ENCODE results near the gene SYK.

GRCh38 chr9:90767523-90768100, 34.0 kb upstream of the SYK start:
- TF ChIP-seq, protein P1, sequence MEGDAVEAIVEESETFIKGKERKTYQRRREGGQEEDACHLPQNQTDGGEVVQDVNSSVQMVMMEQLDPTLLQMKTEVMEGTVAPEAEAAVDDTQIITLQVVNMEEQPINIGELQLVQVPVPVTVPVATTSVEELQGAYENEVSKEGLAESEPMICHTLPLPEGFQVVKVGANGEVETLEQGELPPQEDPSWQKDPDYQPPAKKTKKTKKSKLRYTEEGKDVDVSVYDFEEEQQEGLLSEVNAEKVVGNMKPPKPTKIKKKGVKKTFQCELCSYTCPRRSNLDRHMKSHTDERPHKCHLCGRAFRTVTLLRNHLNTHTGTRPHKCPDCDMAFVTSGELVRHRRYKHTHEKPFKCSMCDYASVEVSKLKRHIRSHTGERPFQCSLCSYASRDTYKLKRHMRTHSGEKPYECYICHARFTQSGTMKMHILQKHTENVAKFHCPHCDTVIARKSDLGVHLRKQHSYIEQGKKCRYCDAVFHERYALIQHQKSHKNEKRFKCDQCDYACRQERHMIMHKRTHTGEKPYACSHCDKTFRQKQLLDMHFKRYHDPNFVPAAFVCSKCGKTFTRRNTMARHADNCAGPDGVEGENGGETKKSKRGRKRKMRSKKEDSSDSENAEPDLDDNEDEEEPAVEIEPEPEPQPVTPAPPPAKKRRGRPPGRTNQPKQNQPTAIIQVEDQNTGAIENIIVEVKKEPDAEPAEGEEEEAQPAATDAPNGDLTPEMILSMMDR (conservative IDR thresholded peaks at IDR 0.05; ENCODE audit: low read length): no peak
- no peak for TF ChIP-seq EZH2phosphoT487 (IDR thresholded peaks at IDR 0.05; ENCODE audit: borderline replicate concordance)
